HG03342 (cell line): ENCODE measurements around the gene ALDOC.

Source experiments
- ATAC-seq: cut with Tn5 transposase; IDR thresholded peaks from one replicate; pipeline ENCODE4 v1.9.1; 2021; ENCODE audit warnings: mild to moderate bottlenecking, moderate library complexity; ENCODE audit not compliant: unreplicated experiment

ALDOC gene

DNA sequence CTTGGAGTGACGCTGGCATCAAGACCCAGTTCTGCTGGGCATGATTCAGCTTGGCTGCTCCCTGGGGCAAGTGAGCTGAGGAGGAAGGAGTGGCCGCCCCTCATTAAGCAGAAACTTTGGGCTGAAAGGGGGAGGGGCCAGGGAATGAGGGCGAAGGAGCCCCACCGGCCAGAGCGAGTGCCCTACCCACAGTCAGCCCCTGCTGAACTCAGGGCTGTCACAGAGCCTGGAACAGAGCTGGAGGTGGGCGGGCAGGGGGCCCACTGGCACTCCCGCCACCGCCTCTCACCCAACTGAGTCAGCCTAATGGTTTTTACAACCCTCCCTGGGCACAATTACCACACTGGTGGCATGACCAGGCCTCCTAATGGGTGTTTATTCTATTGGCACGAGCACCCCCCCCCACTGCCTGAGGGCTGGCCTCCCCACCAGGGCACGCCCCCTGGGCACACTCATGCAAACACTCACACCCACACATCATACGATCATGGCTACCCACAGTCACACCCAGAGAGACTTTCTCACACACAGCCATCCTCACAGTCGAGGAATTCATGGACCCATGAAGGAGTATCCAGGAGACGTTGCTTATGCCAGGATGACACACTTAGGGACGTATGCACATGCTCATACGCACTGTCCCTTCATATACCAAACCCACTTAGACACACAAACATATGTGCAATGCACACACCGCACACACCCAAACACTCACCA lies 43.4 kb downstream of the ALDOC start:
- no peak for ATAC-seq

DNA sequence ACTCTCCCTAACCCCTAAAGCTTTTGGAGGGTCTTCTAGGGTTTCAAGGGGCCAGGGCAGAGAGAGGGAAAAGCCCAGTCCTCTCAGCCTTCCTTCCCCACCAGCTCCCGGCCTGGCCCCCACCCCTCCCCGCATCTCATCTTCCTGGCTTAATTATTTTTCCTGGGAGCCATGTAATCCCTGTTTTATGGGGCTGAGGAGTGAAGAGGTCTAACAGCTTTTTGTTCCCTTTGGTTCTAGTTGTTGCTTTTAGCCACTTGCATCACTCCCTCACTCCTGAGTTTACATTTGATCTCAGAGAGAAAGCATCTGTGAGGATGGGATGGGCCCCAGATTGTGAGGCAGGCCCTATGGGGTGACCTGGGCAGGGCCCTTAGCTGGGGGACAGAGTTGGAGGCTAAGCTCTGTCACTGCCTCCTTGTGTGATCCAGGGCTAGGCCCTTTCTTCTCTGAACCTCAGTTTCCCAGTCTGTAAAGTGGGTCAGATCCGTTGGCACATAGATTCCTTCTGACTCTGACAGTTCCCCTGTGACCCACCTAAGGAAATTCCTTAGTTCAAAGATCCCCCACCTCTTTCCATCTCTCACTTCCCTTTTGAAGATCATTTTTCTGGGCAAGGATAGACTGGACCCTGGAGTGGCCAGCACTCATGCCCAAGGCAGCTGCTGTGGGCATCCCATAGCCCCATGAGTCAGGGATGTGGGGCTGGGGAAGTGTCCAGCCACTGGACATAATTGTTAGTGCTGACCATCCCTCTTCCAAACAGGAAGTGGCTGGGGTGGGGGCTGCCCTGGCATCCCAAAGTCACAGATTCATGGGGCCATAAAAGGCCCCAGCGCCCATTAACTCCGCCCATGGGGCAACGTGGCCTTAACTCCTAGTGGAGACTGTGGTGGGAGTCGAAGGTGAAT lies 44.4 kb downstream of the ALDOC start:
- no peak for ATAC-seq

DNA sequence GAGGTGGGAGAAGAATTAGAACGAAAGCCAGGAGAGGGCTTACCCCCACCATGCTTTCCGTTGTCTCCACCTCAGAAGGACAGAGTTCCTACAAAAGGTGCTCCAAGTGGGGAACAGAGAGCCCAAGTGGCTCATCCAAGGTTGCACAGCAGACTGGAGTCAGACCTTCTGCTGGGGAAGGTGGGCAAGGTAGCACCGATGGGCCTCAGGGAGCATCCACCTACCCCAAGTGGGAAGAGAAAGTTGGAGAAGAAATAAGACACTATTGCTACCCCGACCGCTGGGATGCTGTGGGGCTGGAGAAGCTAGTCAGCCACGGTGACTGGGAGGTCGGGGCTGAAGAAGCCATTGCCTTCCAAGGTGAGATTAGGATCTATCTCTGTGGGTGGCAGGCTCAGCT lies 45.8 kb downstream of the ALDOC start:
- ATAC-seq = no peak

DNA sequence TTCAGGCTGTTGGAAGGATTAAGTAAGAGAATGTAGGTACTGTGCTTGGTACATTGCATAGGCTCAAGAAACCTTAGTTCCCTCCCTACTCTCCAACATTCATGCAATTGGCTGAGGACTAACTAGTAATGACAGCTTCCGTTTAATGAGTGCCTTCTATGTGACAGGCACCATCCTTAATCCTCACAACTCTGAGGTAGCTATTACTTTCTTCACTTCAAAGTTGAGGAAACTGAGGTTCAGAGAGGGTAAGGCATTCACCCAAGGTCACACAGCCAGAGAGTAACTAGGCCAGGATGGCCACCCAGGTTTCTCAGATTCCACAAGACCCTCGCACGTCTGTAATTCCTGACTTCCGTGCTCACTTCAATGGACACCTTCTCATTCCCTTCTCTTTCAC lies 46.4 kb downstream of the ALDOC start:
- no peak for ATAC-seq

DNA sequence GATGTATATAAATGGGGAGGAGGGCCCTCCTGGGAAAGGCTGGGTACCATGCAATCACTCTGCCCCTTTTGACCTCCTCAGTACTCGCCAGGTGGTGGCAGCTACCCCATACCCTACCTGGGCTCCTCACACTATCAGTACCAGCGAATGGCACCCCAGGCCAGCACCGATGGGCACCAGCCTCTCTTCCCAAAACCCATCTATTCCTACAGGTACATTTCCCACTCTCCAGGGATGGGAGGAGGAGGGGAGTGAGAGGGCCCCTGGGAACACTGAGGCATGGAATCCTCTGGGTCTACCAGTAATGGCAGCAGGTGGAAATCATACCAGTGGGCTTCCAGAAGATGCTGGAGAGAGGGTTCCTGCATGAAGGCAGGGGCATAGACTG lies 47.7 kb downstream of the ALDOC start:
- no peak for ATAC-seq

DNA sequence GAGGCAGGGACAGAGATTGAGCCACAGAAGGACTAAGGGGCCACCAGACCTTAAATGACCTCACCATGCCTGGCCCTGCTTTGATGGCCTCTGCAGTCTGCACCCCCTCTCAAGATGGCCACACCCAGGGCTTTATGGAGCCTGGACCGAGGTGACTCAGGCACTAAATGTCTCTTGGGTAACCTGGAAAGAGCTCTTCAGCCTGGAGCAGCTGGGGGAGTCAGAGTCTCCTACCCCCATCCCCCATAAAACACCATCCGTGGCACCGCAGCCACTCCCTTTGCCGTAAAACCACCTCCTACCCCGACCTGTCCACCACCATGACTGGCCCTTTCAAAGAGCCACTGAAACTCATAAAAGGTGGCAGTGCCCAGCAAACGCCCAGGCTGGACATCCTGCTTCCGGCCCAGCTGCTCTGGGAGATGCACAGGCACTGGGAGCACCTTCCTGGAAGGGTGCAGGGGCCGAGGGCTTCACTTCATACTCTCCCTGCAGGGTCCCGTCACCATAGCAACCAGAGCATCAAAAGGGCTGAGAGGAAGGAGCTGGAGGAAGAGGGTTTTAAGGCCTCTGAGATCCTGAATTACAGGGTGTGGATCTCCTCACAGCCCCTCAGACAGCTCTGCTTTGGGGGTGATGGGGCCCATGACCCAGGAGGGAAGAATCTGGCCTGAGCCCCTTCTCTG lies 48.2 kb downstream of the ALDOC start:
- ATAC-seq = no peak

DNA sequence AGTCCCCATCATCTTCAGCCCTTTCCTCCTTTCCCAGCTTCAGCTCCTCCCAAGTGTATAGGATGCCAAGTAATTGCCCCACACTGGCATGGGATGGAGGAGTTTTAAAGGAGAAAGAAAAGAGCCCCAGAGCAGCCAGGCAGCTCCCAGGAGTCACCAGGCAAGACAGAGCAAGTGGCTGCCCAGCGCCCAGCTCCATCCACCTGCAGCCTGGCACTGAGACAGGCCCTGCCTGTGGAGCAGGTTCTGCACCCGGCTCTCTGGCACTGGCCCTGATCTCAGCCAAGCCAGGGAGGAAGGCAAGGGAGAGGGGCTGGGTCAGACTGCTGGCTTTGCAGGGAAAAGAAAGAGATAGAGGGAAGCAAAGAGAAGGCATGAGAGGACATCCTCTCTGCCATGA lies 48.8 kb downstream of the ALDOC start:
- no peak for ATAC-seq

DNA sequence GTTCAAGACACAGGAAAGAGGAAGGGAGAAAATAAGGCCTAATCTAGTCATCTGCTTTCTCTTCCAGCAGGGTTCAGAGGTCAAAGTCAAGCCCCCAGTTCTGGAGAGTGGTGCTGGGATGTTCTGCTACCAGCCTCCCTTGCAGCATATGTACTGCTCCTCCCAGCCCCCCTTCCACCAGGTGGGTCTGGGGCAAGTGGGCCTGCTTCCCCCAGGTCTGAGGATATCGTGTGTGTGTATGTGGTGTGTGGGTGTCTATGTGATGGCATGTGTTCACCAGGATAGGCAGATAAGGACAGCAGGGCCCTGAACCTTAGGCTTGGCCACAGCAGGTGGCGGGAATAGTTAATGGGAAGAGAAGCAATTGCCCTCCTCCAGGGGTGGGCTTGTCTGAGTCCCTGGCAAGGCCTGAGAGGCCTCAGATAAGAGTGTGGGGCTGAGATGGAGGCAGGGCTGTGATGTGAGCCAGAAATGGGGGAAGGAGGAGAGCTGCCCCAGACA lies 49.5 kb downstream of the ALDOC start:
- ATAC-seq = no peak

DNA sequence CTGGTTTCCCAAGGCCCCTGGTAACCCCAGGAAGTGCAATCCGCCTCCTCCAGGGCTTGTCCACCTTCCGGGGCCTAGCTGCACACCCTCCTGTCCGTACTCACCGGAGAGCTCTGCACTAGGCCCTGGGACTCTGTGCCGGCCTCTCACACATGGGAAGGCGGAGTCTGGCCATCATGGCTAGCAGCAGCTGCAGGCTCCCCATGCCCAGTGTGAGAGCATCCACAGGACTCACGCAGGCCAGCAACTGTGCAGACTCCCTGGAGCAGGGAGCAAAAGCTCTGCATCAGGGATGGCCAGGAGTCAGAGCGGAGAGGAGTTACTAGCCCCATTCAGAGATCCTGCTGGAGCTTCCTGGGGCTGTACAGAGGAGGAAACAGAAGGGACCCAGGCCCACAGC lies 50.3 kb downstream of the ALDOC start:
- no peak for ATAC-seq

DNA sequence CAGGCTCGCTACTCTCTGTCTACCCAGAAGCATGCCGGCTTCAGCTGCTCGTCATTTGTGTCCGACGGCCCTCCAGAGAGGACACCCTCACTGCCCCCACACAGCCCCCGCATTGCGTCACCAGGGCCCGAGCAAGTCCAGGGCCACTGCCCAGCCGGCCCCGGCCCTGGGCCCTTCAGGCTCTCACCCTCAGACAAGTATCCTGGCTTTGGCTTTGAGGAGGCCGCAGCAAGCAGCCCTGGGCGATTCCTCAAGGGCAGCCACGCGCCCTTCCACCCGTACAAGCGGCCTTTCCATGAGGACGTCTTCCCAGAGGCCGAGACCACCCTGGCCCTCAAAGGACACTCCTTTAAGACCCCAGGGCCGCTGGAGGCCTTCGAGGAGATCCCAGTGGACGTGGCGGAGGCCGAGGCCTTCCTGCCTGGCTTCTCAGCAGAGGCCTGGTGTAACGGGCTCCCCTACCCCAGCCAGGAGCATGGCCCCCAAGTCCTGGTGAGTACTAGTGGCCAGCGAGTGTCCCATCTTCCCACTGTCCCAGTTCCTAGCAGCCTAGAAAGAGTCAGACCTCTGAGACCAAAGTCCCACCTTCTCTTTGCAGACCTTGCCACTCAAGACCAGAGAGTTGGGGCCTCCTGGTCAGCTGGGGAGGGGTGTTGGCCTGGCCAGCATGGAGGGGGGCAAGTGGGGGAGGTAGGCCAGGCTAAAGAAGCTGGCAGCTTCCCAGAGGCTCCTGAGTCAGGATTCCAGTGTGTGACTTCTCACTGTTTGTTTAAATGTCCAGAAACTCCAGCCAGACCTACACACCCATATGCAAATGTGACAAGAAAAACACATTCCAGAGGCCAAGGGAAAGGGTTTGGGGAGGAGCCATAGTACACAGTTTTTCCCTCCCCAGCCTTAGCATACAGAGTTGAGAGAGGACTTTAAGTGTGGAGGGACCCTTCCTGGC lies 51.9 kb downstream of the ALDOC start:
- ATAC-seq = no peak

DNA sequence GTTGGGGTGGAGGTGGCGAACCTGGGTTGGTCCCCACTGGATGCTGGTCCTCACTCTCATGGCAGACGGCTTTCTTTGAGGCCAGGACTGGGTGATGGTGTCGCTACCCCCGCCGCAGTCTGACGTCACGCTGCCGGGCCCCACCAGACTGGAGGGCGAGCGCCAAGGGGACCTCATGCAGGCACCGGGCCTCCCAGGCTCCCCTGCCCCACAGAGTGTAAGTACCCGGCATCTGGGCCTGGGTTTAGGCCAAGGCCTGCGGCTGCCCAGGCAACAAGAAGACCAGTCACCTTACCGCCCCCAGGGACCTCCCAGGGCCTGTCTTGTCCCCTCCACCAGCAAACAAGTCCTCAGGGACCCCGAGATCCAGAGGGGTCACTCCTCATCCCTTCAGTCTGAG lies 52.8 kb downstream of the ALDOC start:
- ATAC-seq = no peak

DNA sequence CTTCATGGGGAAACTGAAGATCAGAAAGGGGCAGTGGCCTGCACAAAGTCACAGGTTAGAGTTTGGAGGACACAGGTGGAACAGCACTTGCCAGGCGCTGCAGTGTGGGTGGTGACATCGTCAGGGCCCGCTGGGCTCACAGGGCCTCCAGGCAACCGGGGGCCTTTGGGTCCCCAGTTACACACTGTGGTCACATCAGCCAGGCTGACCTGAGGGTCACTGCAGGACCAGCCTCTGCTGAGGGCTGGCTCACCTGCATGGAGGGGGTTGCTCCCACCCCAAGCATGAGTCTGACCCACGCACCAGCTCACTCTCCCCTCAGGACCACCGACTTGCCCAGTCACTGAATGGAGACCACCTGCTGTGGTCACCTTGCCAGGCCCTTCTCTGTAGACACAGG lies 53.5 kb downstream of the ALDOC start:
- ATAC-seq = no peak
